ENCODE data around the gene NUMA1.

DNA sequence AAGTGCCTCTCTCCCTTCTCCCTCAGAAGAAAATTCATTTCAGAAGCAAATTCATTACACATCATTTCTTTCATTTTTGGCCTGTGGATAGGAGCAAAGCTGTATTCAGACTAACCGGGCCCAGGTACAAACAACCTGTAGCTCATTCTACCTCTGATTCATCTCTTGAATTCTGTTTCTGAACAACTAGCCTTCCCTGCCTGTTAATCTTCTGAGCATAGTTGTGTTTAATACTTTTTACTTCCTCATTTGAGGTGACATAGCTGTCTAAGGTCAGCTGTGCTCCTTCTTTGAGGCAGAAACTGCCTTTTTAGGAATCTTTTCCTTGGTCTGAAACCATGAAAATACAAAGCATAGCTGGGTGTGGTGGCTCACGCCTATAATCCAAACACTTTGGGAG, 94.2 kb downstream of the NUMA1 start:
- TF ChIP-seq POLR2A (IDR thresholded peaks at IDR 0.05; ENCODE audit: low read length) (no peak), GATA1 (IDR thresholded peaks at IDR 0.05; ENCODE audit: low read depth, low read length) (no peak)
